Muscle of back (tissue), 11 donors: ENCODE measurements around the gene RALB. TPM values are rescaled to one million over a fixed set of nuclear protein-coding genes. Genes with fewer than 3 reads are reported as not detected.
"Not testable (repeated sequence)": the region's sequence is repeated elsewhere in the genome, so short reads cannot be mapped to it uniquely, and the experiment has no call there.

Source experiments
- DNase-seq, 3 donors: peaks; one replicate each; pipeline versions ENCODE4 v3.0.0 to v3.0.0-alpha.2; 2013
- polyA plus RNA-seq, 10 donors: library from polyadenylated mRNA; unstranded; fragments of 120-200 nt; gene quantifications; one replicate each; pipeline ENCODE4 v1.2.1, GENCODE V29; 2013; ENCODE audit not compliant: insufficient read length in 10 of 10

The RALB gene
- polyA plus RNA-seq, 10 donors, result 48.6 to 74.0 (median 52.7) TPM

- no peak for DNase-seq
Measured at GRCh38 chr2:120289221-120289906, 36.7 kb downstream of the RALB start.

- peak in 2 of 3 donors; percentile 32 to 60 for DNase-seq
Measured at GRCh38 chr2:120290737-120291136, 38.1 kb downstream of the RALB start.

DNA sequence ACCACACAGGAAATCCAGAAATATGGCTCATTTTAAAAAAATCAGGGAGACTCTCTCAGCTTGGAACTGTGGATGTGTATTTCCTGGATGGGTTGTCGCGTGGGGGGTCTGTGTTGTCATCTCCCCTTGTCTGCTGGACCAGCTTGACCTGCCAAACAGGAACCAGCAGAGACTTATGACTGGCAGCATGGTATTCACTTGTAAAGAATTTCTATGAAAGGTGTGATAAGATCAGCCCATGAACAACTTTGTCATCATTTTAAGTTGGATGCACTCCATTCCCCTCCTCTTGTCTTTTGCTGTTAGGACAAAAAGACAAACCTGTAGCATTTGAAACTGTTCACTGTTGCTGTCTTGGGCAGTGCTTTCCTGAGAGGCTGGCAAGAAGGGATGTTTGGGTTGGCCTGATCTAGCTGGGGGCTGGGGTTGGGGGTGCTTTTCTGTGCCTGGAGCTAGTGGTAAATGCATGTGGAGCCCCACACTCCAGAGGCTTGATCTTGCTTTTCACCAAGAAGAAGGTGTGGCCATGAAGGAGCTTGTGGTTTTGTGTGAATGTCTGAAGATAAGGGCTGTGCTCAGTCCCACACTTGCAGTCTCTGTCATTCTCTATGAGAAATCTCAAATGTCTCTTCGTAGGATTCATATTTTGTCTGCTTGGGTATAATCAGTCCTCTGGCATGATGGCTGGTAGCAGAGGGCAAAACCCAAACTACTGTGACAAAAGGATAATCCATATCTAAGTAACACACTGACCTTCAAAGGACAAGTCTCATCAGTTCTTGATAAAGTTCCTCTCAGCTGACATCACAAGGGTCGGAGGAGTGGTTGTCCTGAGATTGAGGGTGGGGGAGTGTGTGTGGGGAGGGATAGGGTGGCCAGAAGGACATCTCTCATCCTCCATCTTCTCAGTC is 39.0 kb downstream of the RALB start:
- DNase-seq, result peak in 2 of 3 donors; percentile 33 to 59

DNA sequence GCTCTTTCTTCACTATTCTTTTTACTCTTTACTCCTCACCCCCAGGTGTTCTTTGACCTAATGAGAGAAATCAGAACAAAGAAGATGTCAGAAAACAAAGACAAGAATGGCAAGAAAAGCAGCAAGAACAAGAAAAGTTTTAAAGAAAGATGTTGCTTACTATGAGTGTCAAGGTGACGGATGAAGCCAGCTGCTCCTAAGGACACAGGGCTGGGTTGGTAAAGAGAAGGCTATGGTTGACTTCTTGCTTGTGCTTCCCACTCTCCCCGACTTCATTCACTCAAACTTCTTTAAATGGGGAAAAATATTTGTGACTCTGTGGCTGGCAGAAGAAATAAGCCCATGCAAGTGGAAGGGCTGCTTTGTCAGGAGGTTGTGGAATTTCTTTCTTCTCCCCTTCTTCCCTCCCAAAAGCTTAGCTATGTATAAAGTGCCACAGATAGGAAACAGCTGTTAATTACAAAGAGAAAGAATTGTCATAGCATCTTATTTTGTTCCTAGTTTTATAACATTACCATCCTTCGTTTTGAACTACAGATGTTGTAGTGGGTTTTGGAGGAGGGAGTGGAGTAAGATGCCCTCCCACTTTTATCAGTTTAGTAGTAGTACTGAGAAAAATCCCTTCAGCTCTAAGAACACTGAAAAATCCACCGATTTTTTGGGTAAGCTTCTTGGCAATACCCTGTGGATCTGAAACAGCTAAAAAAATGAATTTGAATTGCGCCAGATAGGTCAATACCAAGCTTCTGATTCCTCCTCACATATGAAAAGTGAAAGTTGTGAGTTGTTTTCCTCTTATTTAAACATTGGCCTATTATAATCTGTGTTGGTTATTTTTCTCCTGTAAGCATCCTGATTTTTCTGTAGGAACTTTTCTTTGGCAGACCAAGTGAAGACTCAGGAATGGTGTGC is 40.7 kb downstream of the RALB start:
- DNase-seq, result no peak

DNA sequence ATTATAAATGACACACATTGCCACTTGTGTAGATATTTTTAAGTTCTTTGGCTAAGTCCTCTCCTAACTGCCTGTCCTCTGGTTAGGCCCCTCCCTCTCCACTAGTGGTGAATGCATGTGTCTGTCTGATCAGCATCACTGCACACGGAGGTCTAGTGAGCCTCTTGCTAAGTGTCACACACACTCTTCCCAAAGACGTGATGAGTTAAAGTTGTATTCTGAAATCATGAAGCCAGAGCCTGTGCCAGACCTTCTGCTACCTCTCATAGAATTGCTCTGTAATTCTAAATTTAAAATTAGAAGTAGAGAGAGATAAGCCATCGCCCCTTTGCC is 41.3 kb downstream of the RALB start:
- DNase-seq, result no peak

- DNase-seq, result no peak
Measured at GRCh38 chr2:120298173-120298835, 45.7 kb downstream of the RALB start.

DNA sequence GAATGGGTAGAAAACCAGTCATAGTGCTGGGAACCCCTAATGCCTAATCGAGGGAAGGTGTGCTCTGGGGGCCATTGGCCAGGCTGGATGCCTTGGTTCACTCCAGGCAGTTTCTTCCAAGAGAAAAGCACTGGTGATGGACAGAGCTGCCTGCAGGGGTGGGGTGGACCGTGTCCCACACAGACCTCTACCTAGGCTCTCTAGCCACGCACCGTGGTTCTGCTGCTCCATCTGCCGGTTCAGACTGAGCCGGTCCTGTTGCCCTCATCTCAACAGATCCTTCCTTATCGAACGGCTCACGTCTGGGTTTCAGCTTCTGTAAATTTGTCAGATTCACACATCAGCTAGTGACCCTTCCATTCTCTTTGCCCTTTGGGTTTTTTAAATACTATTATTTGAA is 46.4 kb downstream of the RALB start:
- DNase-seq, result no peak

- no peak for DNase-seq
Measured at GRCh38 chr2:120299561-120299960, 46.9 kb downstream of the RALB start.

DNA sequence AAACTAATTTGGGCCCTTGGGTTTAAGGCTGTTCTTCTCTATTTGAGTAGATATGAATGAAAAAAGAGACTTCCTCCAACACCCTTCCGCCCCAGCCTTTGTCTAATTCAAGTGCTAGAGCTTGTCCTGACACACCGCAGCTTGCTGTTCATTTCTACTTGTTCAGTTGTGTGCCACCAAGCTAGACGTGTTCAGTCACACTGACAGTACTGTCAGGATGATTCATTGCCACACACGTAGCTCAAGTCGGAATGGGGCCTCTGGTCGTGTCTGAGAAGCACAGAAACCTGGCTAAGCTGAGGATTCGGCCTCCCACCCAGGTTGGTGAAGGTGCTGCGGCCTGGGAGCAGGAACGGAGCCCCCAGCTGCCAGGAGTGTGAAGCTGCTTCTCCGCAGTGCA is 47.7 kb downstream of the RALB start:
- DNase-seq, result no peak

- DNase-seq, result no peak
Measured at GRCh38 chr2:120301284-120301683, 48.6 kb downstream of the RALB start.

GRCh38 chr2:120302301-120302700 is 49.6 kb downstream of the RALB start:
- DNase-seq, result no peak

DNA sequence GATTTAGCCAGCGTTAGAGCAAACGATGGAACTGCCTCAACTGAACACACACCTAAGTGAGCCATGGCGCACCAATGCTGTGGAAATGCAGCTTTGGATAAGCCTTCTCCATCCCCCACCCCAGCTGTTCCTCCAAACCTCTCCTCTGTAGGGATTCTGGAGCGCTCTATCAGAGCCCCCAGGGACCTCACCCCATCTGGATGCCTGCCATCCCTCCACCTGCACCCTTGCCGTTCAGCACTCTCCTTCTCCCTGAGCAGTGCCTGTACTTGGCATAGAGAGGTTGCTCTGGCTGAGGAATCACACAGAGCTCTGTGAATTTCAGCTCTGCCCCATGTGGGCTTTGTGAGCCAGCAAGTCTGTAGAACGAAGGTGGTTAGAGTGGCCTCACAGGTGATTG is 50.5 kb downstream of the RALB start:
- no peak for DNase-seq

- DNase-seq, result no peak
Measured at GRCh38 chr2:120305296-120305695, 52.6 kb downstream of the RALB start.

DNA sequence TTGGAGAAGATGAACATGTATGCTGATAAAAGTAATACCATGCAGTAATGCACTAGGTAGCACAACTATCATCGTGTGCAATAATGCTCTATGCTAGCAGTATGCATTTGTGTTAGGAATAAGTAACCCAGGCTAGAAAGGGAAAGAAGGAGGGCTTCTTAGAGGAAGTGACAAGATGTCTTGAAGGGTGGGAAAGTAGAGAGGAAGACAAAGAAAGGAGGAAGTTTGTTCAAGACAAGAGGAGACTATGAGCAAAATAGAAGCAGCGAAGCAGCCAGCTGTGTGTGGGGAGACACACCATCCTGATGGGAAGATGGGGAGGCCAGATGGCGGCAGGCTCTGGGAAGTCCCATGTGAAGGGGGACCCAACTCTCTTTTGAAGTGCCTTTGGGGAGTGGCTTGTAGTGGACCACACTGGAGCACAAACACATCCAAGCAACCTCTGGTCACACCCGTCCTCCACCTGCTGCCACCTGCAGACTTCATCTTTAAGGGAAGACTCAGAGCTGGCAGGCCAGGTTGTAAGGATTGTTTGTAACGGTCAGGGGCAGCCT is 53.4 kb downstream of the RALB start:
- no peak for DNase-seq

DNA sequence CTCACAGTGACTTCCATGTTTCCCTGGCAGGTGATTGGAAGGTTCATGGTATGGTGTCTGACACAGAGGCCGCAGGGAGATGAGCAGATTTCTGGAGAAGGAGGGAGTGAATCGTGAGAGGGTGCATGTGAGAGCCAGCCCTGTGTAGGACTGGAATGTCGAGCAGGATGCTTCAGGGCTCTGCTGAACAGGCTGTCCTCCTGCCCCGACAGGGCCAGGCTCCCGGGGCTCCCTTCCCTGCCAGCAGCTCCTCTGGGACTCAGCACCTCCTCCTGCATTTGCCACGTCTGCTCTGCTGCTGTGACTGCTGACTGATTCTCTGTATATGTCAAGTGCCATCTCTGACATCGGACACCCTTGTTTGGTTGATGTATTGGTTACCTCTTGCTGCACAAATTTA is 54.8 kb downstream of the RALB start:
- DNase-seq, result no peak

DNA sequence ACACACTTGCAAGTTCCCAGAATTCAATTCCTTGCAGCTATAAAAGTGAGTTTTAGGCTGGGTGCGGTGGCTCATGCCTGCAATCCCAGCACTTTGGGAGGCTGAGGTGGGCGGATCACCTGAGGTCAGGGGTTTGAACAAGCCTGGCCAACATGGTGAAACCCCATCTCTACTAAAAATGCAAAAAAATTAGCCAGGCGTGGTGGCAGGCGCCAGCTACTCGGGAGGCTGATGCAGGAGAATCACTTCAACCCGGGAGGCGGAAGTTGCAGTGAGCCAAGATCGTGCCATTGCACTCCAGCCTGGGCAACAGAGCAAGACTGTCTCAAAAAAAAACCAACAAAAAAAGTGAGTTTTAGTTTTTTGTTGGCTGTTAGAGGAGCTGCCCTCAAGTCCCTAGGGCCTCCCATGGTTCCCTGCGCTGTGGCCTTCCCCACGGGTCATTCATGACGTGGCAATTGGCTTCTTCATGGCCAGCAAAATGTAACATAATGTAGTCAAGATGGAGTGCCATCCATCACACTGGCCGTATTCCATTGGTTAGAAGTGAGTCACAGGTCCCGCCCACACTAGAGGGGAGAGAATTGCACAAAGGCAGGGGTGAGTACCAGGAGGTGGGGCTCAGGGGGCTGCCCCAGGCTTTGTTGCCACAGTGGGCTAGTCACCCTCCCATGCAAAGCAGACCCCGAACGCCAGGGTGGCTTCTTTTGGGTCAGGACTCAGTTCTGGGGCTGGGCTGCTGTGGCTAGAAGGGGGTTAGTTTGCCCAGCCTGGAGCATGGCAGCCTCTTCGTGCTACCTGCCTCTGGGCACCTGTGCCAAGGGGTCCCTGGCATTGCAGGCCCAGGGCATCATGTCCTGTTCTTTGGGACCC is 55.6 kb downstream of the RALB start:
- no peak for DNase-seq

- no peak for DNase-seq
Measured at GRCh38 chr2:120310136-120310535, 57.5 kb downstream of the RALB start.

GRCh38 chr2:120310841-120311240 is 58.2 kb downstream of the RALB start:
- DNase-seq, result not testable (repeated sequence)

DNA sequence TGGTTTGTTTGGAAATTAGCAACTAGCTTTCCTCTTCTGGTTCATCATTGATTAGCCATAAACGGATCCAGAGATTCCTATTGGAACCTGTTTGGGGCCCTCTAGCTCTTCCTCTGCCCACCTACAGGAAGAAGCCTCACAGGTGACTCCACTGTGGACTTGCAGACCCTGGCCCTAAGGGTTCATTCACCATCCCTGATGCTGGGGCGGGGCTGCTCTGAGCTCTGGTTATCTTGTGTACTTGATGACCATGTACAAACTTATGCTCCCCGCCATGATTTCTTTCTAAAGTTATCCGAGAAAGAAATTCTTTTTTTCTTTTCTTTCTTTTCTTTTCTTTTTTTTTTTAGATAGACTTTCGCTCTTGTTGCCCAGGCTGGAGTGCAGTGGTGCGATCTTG is 59.4 kb downstream of the RALB start:
- DNase-seq, result no peak
